Lung (tissue), 12 donors: ENCODE measurements around the gene USP37. TPM values are rescaled to one million over a fixed set of nuclear protein-coding genes. Genes with fewer than 3 reads are reported as not detected.

Experiments used
- ATAC-seq: fragments of 200-7000 bp; cut with Tn5 transposase; one replicate; pipeline ENCODE4 v1.9.1; 2020; ENCODE audit warnings: moderate number of reproducible peaks; ENCODE audit not compliant: insufficient read depth, low FRiP score
- DNase-seq, 3 donors: peaks; one replicate each; pipeline ENCODE4 v3.0.0-alpha.2; 2013 to 2017
- H3K27ac ChIP-seq, 2 donors: one replicate each; pipeline ENCODE4 v1.5.1; 2013; ENCODE audit warnings: mild to moderate bottlenecking in 2 of 2, moderate library complexity in 2 of 2, control low read depth in 1 of 2, inconsistent platforms in 1 of 2, low read depth in 1 of 2, low read length in 1 of 2
- H3K27me3 ChIP-seq, 3 donors: one replicate each; pipeline ENCODE4 v1.5.1; 2013; ENCODE audit warnings: low read length in 2 of 3; ENCODE audit not compliant: control insufficient read depth in 3 of 3, insufficient read depth in 3 of 3
- H3K36me3 ChIP-seq, 4 donors: one replicate each; pipeline ENCODE4 v1.5.1; 2013; ENCODE audit warnings: low read length in 4 of 4, mild to moderate bottlenecking in 1 of 4, moderate library complexity in 1 of 4; ENCODE audit not compliant: control insufficient read depth in 4 of 4, insufficient read depth in 4 of 4
- H3K4me1 ChIP-seq, 5 donors: one replicate each; pipeline ENCODE4 v1.5.1; 2013; ENCODE audit warnings: low read length in 5 of 5, mild to moderate bottlenecking in 2 of 5, moderate library complexity in 1 of 5; ENCODE audit not compliant: control insufficient read depth in 5 of 5, insufficient read depth in 5 of 5
- H3K4me3 ChIP-seq: one replicate; pipeline ENCODE4 v1.5.1; 2013; ENCODE audit warnings: mild to moderate bottlenecking, control low read depth, moderate library complexity
- H3K9ac ChIP-seq, 2 donors: one replicate each; pipeline ENCODE4 v1.5.1; 2013; ENCODE audit warnings: low read length in 2 of 2, control low read depth in 1 of 2; ENCODE audit not compliant: insufficient read depth in 1 of 2
- H3K9me3 ChIP-seq, 4 donors: one replicate each; pipeline ENCODE4 v1.5.1; 2013; ENCODE audit warnings: low read length in 3 of 4, mild to moderate bottlenecking in 1 of 4, moderate library complexity in 1 of 4; ENCODE audit not compliant: control insufficient read depth in 4 of 4, insufficient read depth in 3 of 4
- CTCF ChIP-seq: IDR thresholded peaks from 2 replicates; pipeline ENCODE4 v1.5.1; 2012; ENCODE audit warnings: mild to moderate bottlenecking; ENCODE audit errors: control extremely low read depth, extremely low read depth
- WGBS, 2 donors: extraction: QIAGEN DNeasy Blood & Tissue Kit; methylation state at CpG; one replicate each; pipeline ENCODE4 v1.1.7; 2013; 5-methylcytosine and 5-hydroxymethylcytosine counted together
- polyA plus RNA-seq, 2 donors: library from polyadenylated mRNA; stranded (reverse); fragments of 200-250 nt; gene quantifications; one replicate each; pipeline ENCODE4 v1.2.1, GENCODE V29; 2013
- total RNA-seq, 2 donors: library from RNA; depleted of rRNA in 1 of 2; stranded (reverse); fragments of >200 nt in 1 of 2; gene quantifications; one replicate each; pipeline ENCODE4 v1.2.1, GENCODE V29; 2014 to 2021
- donor health status: control.
- donor health status: control.
- donor health status: Bipolar disorder and iron deficiency.
- donor health status: healthy.
- donor health status: DM: yes; HTN: yes; CAD: no.

The USP37 gene
- total and polyA plus RNA-seq, 4 donors, result 2.6 to 23.5 (median 8.1) TPM

GRCh38 chr2:218425531-218425930 is 142.6 kb downstream of the USP37 start:
- 79 to 91% methylated on average over 10 of the region's 10 CpGs for WGBS, 2 donors
- no peak for TF ChIP-seq CTCF
- DNase-seq (no peak), ATAC-seq (no peak)
- Histone ChIP-seq H3K4me1 (no peaks in the 10 kb centered on the region), H3K9ac (no peak overlapping the region), H3K36me3 (no peaks in the 10 kb centered on the region), H3K27ac (no peak overlapping the region), H3K27me3 (no peaks in the 10 kb centered on the region), H3K9me3 (no peaks in the 10 kb centered on the region), H3K4me3 (no peak overlapping the region)

GRCh38 chr2:218423584-218423983 is 144.6 kb downstream of the USP37 start:
- no peak for ATAC-seq
- WGBS, 2 donors, result 88 to 94% methylated on average over 9 of the region's 9 CpGs

GRCh38 chr2:218422403-218423086 is 145.6 kb downstream of the USP37 start:
- no peak for TF ChIP-seq CTCF
- ATAC-seq (no peak), DNase-seq (no peak)
- Histone ChIP-seq H3K4me3 (no peak overlapping the region), H3K36me3 (no peaks in the 10 kb centered on the region), H3K27me3 (no peaks in the 10 kb centered on the region), H3K4me1 (peaks cover 0 to 3% (median 0%) of the 10 kb centered on the region in 5 donors), H3K9me3 (no peaks in the 10 kb centered on the region), H3K9ac (no peak overlapping the region), H3K27ac (no peak overlapping the region)
- 84 to 89% methylated on average over 9 of the region's 9 CpGs for WGBS, 2 donors

More at GRCh38 chr2:218423584-218423983, 144.6 kb downstream of the USP37 start:
- Histone ChIP-seq H3K4me3 (no peak overlapping the region), H3K27me3 (no peaks in the 10 kb centered on the region), H3K9me3 (no peaks in the 10 kb centered on the region), H3K36me3 (no peaks in the 10 kb centered on the region), H3K4me1 (peaks cover 0 to 3% (median 0%) of the 10 kb centered on the region in 5 donors), H3K9ac (no peak overlapping the region), H3K27ac (no peak overlapping the region)
- DNase-seq, result no peak
- no peak for TF ChIP-seq CTCF
